Stimulated activated CD4-positive, alpha-beta T cell treated with anti-CD3 and anti-CD28 coated beads, Interleukin-15, amount 100 ng/mL, for 1 hour (primary cell): ENCODE measurements around the gene SPHK1.

Experiments used
- DNase-seq, 2 donors: peaks; one replicate each; pipeline ENCODE4 v3.0.0-alpha.2; 2020; ENCODE audit warnings: low read depth in 1 of 2, low spot score in 1 of 2

Gene SPHK1

DNA sequence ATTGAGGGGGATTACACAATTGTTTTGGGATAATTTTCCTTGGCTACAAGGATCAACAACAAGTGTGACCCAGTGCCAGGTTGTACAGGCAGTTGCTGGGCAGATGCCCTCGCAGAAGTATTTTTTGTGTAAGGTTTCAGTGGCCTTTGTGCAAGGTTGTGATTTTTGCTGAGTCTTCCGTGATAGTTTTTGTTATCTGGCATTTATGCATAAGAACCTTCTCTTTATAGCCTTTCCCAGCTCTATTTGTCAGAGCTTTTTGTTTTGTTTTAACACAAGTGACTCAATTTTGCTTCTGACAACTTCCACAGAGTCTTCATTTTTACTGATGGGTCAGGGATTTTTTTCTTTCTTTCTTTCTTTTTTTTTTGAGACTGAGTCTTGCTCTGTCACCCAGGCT is 23.9 kb upstream of the SPHK1 start:
- DNase-seq: no peak

DNA sequence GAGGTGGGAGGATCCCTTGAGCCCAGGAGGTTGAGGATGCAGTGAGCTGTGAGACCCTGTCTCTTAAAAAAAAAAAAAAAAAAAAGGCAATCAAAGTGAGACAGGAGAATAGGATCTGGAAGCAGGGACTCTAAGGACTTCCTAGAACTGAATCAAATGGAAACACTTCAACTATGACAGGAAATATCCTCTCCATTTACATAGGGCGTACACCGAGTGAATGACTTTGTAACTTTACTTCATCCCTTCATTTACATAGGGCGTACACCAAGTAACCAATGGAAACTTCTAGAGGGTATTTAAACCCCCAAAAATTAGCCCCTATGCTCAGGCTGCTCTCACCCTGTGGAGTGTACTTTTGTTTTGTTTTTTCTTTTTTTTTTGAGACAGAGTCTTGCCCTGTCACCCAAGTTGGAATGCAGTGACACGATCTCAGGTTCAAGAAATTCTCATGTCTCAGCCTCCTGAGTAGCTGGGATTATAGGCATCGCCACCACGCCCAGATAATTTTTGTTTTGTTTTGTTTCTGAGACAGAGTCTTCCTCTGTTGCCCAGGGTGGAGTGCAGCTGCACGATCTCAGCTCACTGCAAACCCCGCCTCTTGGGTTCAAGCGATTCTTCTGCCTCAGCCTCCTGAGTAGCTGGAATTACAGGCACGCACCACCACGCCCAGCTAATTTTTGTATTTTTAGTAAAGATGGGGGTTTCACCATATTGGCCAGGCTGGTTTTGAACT is 21.1 kb upstream of the SPHK1 start:
- no peak for DNase-seq

DNA sequence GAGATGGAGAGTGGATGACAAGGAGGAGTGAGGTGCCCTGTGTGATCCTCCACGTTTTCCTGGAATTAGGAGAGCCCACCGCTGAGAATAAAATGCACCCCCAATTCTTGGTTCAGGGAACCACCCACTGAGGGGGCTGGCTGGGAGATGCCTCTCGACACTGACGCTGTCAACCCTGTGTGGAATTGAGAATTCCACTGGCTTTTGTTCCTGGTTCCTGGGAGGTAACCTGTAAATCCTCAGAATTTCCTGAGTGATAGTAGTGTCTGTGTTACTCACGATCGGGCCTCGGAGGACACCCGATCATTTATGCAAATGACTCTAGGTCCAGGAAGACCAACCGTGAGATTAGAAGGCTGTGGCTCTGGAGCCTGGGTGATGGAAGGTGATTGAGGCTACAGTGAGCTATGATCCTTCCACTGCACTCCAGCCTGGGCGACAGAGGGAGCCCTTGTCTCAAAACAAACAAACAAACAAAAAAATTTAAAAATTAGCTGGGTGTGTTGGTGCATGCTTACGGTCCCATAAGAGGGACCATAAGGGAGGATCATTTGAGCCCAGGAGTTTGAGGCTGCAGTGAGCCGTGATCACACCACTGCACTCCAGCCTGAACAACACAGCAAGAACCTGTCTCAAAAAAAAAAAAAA is 19.0 kb upstream of the SPHK1 start:
- DNase-seq: no peak

DNA sequence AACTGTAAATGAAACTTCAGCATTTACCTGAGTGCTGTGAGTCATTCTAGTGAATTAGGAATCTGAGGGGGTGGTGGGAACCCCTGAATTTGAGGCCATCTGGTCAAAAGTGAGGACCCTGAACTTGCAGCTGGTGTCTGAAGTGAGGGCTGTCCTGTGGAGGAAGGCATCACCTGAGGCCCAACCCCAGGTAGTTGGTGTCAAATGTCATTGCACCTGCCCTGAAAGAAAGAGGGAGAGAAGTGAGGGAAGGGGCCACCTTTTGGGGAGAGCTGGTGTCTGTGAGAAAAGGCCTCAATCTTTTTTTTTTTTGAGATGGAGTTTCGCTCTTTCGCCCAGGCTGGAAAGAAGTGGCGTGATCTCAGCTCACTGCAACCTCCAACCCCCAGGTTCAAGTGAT is 18.2 kb upstream of the SPHK1 start:
- no peak for DNase-seq

DNA sequence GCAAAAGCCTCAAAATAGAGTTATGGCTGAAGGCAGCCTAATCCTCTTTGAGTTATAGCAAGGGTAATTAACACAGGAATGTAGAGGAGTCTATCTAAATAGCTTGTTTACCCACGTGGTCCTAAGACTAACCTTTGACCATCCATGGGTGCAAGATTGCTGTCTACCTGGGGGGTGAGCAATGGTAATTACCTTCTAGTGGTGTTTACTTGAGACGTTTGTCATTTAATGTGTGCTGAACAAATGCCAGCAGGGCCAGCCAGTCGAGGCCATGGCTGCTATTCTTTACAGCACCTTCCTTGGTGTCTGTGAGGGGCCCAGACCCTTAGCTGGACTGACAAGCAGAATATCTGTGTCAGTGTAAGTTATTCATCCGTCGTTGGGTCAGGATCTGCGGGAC is 16.8 kb upstream of the SPHK1 start:
- DNase-seq: no peak

DNA sequence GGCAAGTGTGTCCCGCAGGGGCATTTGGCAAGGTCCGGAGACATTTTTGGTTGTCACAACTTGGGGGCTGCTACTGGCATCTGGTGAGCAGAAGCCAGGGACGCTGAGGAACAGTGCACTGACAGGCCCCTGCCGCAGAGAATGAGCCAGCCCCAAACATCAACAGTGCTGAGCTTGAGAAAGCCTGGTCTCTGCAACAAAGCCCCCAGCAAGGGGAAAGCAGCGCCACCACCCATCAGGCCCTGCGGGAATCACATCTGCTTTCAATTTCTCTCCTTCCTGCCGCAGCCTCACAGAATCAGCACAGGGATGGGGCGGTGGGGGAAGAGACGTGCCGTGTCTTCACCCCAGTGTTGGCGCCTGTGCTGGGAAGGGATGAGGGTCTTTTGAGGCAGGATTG is 15.9 kb upstream of the SPHK1 start:
- no peak for DNase-seq

DNA sequence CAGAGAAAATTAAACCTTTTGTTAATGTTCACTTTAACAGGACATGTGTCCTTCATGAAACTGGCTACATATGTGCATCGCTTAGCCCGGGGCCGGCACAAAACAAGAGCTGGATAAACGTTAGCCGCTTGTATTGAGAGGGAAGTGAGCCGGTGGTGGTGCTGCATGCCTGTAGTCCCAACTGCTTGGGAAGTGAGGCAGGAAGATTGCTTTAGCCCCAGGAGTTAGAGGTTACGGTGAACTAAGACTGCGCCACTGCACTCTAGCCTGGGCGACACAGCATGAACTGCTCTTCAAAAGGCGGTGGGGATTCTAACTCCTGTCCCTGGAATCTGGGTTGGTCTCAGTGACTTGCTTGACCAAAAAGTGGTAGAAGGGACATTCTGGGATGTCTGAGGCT is 15.0 kb upstream of the SPHK1 start:
- DNase-seq: no peak

DNA sequence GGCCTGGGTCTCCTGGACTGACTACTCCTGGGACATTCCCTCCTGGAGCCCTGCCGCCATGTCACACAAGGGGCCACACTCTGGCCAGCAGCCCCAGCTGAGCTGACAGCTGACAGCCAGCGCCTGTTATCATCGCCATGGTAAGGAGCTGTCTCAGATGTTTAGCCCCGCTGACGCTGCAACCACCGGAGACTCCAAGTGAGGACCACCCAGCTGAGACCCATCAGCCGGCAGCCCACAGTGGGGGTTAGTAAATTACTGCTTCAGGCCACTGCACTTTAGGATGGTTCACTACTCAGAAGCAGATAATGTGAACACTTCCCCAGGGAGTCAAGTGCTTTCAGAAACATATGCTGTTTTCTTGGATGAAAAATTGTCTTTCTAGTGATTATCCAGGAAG is 14.6 kb upstream of the SPHK1 start:
- no peak for DNase-seq

DNA sequence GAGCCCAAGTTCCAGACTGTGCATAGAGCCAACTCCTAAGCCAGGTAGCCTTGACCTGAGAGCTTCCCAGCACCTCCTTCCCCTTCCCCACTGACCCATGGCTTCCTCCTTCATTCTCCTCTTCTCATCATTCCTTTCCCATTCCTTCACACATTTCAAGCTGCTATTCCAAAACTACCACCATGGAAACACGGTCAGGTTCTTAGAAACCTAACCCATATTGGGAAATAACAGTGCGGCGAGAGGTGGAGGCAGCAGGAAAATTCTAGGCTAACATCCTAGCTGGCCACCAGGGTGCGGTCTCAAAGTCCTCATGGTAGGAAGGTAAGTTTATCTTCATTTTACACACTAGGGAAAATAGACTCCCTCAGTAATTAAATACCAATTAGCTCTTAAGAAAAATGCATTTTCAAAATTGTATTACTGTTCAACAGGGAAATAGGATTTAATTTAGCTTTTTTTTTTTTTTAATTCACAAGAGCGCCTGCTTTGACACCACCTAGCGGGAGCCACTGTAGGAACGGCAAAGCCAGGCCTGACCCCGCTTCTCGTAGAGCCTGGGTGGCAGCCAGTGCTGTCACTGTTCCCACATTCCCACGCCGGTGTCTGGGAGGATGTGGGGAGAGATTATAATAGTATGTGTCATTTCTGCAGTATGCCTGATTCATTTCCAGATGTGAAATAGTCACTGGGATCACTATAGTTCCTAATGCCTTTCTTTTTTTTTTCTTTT is 14.0 kb upstream of the SPHK1 start:
- DNase-seq: no peak

DNA sequence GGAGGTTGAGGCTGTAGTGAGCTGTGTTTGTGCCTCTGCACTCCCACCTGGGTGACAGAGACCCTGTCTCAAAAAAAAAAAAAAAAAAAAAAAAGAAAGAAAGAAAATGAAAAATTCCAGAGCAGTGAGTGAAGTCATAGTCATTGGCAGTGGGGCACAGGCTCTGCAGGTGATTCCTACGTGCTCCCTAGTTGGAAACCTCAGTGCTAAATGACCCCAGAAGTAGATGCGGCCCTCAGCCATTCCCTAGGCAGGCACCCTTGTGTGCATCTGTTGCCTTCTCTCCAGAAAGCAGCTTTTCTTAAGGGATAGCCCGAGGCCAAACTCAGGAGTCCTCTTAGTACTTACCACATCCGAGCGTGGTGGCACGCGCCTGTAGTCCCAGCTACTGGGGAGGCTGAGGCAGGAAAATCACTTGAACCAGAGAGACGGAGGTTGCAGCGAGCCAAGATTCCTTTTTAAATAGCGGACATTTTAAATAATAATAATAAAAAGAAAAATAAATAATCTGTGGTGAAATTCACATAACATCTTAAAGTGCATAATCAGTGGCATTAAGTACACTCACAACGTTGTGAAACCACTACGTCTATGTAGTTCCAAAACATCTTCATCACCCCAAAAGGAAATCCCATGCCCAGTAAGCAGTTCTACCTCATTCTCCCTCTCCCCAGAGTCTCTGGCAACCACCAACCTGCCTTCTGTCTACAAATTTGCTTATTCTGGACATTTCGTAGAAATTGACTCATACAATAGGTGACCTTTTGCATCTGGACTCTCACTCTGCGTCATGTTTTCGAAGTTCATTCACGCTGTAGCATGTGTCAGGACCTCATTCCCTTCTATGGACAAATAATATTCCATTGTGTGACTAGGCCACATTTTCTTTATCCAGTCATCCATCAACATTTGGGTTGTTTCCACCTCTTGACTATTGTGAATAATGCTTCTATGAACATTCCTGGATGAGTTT is 12.5 kb upstream of the SPHK1 start:
- DNase-seq: no peak

DNA sequence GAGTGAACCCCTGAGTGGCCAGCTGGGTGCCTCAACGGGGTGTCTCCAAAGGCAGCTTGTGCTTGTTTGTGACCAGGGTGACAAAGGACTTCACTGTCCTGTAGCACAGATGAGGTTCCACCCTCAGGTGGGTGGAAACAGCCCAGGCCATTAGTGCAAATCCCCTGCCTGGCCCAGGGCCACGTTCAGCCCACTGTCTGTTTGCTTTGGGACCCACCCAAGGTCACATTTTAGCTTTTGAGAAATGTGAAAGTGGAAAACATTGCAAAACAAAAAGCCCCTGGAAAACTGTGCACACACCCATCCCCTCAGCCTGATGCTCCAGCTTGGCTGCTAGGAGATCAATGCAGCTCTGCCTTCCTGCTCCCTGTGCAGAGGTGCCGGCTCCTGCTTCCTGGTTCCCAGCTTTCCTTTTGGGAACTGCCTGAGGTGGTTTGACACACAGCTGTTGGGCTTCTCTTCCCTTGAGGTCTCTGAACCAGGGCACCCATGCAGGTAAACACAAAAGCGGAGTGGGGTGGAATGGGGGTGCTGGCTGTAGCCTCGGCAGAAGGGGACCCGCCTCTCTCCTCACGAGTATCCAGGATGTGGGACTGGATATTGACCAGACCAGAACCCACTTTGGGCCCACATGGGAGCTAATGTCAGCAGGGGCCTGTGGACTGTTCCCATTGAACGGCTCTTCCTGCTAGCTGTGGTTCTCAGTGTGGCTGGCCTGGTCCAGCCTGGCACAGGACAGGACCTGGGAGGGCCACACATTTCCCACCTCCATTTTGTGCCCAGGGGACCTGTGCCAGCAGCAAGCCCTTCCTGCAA is 7.9 kb upstream of the SPHK1 start:
- no peak for DNase-seq

DNA sequence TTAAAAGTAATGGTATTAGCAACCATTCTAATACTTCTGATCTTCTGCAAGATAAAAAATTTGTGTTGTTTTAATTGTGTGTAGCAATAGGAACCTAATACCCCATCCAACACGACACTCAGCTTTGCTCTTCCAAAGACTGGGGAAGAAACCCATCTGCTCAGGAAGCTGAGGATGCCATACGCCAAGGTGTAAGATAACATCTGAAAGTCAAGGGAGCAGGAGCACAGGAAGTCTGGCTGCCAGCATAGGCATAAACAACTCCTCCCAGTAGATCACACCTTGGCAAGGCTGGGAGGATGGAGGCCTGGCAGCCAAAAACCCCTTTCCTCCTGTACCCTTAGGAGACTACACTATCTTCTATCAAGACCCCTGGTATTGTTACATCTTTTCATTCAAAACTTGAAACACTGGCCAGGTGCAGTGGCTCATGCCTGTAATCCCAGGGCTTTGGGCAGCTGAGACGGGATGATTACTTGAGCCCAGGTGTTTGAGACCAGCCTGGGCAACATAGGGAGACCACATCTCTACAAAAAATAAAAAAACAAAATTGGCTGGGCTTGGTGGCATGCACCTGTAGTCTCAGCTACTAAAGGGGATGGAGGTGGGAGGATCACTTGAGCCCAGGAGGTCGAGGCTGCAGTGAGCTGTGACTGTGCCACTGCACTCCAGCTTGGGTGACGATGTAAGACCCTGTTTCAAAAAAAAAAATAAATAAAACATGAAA is 5.7 kb upstream of the SPHK1 start:
- DNase-seq: no peak

DNA sequence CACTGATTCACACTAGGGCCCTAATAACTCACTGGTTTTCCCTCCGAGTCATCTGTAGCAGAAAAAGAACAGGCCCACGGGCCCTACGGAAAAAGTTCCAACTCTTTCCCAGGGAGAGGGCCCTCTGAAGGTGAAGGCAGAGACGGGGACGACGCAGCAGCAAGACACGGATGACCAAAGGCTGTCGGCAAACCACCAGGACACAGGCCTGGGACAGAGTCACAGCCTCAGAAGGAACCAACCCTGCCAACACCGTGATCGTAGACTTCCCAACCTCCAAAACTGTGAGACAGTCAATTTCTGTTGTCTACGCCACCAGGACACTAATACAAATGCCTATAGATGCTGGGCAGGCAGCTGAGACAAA is 5.2 kb upstream of the SPHK1 start:
- DNase-seq: no peak

DNA sequence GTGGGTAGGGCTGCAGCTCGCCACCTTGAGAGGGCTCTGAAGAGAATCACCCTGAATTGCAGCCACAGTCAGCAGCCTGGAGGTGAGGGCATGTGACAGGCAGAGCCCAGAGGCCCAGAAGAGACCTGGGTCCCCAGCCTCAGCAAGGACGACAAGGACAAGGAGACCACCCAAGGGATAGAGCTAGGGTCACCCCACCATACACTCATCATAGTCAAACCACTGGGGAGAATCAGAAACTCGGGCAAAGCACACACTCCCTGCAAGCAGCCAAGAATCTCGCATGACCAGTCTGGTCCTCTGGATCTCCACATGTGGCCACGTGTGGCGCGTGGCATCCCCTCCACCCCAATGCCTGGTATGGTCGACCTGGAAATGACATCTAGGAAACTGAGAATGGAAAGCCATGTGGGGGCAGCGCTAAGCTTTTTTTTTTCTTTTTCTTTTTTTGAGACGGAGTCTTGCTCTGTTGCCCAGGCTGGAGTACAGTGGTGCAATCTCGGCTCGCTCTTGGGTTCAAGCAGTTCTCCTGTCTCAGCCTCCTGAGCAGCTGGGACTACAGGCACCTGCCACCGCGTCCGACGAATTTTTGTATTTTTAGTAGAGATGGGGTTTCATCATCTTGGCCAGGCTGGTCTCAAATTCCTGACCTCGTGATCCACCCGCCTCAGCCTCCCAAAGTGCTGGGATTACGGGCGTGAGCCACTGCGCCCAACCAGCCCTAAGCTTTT is 4.6 kb upstream of the SPHK1 start:
- DNase-seq: no peak

DNA sequence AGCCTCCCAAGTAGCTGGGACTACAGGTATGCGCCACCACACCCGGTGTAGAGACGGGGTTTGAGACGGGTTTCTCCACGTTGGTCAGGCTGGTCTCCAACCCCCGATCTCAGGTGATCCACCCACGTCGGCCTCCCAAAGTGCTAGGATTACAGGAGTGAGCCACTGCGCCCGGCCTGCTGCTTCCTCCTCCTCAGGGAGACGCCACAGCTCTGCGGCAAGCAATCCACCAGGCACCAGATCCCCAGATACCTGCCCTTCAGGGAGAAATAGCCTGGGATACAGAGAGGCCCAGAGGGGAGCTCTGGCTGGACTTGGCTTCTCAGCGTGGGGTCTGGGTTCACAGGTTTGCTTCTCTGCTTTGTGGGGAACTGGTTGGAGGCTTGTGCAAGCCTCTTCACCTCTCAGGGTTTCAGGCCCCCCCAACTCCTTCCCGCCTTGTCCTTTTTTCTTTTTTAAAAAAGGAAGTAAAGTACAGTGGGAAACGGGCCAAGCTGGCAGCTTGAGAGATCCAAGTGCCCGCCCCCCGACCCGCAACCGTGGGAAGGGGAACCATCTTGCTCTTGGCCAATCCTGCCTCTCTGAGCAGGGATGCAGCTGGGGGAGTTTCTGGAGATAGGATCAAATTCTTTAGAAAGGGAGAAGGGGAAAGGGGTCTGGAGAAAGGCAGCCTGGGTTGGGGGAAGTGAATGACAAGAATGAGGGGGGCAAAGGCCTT is 2.6 kb upstream of the SPHK1 start:
- DNase-seq: no peak

DNA sequence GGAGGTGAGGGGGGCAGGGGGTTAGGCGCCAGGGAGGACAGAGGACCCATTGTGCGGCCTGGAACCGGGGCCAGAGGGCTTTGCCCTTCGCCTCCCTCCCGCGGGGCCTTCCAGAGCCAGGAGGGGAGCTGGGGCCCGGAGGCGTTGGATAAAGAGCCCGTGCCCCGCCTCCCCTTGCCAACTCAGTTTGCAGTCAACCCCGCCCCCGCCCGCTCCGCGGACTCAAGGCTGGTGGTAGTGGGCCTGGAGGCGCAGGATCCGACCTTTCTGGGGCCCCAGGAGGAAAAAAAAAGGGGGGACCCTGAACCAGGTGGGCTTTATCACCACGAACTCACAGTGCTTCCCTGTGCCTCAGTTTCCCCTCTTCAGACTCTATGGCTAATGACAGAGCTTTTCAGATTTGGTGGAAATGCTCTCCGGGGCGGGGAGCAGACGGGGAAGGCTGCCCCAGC is 2.0 kb upstream of the SPHK1 start:
- DNase-seq: peak in 1 of 2 donors; percentile 21

DNA sequence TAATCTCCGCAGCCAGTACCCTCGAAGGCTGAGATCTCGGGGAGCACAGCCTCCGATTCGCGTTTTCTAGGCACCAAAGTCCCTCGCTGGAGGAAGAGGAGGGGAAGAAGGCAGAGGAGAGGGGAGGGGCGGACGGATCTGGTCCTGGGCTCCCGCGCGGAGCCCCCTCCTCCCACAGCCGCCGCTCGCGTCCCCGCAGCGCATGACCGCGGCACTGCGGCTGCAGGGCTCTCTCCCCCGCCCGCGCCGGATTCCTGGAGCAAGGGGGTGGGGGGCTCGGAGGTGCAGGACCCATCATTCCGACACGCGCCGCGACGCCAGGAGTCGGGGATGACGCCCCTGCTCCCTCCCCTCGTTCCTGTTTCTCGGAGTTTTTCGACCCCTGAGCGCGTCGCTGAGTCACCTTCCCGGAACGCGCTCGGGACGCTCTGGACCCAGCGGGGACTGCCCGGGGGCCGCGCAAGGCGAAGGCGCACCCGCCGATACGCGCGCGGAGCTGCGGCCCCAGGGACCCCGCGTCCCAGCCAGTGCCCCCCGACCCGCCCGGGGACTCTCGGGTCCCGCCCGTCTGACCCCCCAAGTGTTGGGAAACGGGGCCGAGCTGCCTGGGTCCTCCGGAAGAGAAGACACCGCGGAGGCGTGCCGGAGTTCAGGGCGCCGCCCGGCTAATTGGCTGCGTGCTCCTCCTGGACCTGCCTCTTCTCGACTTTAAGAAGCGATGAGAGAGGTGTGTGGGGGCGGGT is 1.4 kb upstream of the SPHK1 start:
- DNase-seq: peak; percentile 28 to 47
